Loucy (cell line): Measurements from ENCODE around the gene DDX17.

Experiments used
- H2AFZ ChIP-seq: fragments of 200-600 bp; sonication (generic); 2 replicates; pipeline ENCODE4 v1.6.0; 2016; ENCODE audit warnings: antibody characterized with exemption, mild to moderate bottlenecking, low read length, moderate library complexity
- H3F3A ChIP-seq: fragments of 200-600 bp; 2 replicates; pipeline ENCODE4 v1.6.0; 2016; ENCODE audit warnings: antibody characterized with exemption, low read depth, mild to moderate bottlenecking
- H3K27me3 ChIP-seq: fragments of 200-600 bp; sonication (generic); 2 replicates; pipeline ENCODE4 v1.6.1; 2014; ENCODE audit warnings: low read length, mild to moderate bottlenecking; ENCODE audit not compliant: insufficient read depth, poor library complexity, severe bottlenecking
- H3K36me3 ChIP-seq: fragments of 200-600 bp; sonication (generic); 2 replicates; pipeline ENCODE4 v1.6.1; 2016; ENCODE audit warnings: low read length; ENCODE audit not compliant: insufficient read depth
- H3K4me1 ChIP-seq: fragments of 200-600 bp; sonication (generic); 2 replicates; pipeline ENCODE4 v1.5.1; 2014; ENCODE audit warnings: low read length, mild to moderate bottlenecking; ENCODE audit not compliant: insufficient read depth, poor library complexity, severe bottlenecking
- H3K4me2 ChIP-seq: fragments of 200-600 bp; sonication (generic); 2 replicates; pipeline ENCODE4 v1.6.0; 2014; ENCODE audit warnings: antibody characterized with exemption, low read length, low read depth, mild to moderate bottlenecking; ENCODE audit not compliant: poor library complexity, severe bottlenecking
- H3K4me3 ChIP-seq: fragments of 200-600 bp; sonication (generic); 2 replicates; pipeline ENCODE4 v1.5.1; 2014; ENCODE audit warnings: low read length, mild to moderate bottlenecking, mixed read lengths; ENCODE audit not compliant: poor library complexity, severe bottlenecking
- H3K79me2 ChIP-seq: fragments of 200-600 bp; sonication (generic); 2 replicates; pipeline ENCODE4 v1.6.1; 2014; ENCODE audit warnings: low read length; ENCODE audit not compliant: insufficient read depth
- H3K9ac ChIP-seq: fragments of 200-600 bp; sonication (generic); 2 replicates; pipeline ENCODE4 v1.6.0; 2014; ENCODE audit warnings: mild to moderate bottlenecking, low read depth, low read length, moderate library complexity; ENCODE audit not compliant: poor library complexity, severe bottlenecking
- H3K9me2 ChIP-seq: fragments of 200-600 bp; sonication (generic); replicated peaks from 2 replicates; pipeline ENCODE4 v1.6.1; 2016; ENCODE audit warnings: low read depth, low read length, mixed read lengths
- H3K9me3 ChIP-seq: fragments of 200-600 bp; sonication (generic); 2 replicates; pipeline ENCODE4 v1.6.1; 2014; ENCODE audit warnings: mild to moderate bottlenecking, antibody characterized with exemption, low read length, low read depth; ENCODE audit not compliant: insufficient read depth
- H4K20me1 ChIP-seq: fragments of 200-600 bp; sonication (generic); 2 replicates; pipeline ENCODE4 v1.6.0; 2014; ENCODE audit warnings: antibody characterized with exemption, low read length, mild to moderate bottlenecking; ENCODE audit not compliant: insufficient read depth, poor library complexity, severe bottlenecking
- EZH2phosphoT487 ChIP-seq: fragments of 200-600 bp; IDR thresholded peaks from 2 replicates; pipeline ENCODE4 v1.6.1; 2018; ENCODE audit warnings: antibody characterized with exemption, mild to moderate bottlenecking, moderate library complexity, borderline replicate concordance
- TF ChIP-seq, protein P1 (sequence below): fragments of 200-600 bp; sonication (generic); conservative IDR thresholded peaks from 2 replicates; pipeline ENCODE4 v1.5.1; 2014; ENCODE audit warnings: mild to moderate bottlenecking, antibody characterized with exemption, low read length

Gene DDX17

DNA sequence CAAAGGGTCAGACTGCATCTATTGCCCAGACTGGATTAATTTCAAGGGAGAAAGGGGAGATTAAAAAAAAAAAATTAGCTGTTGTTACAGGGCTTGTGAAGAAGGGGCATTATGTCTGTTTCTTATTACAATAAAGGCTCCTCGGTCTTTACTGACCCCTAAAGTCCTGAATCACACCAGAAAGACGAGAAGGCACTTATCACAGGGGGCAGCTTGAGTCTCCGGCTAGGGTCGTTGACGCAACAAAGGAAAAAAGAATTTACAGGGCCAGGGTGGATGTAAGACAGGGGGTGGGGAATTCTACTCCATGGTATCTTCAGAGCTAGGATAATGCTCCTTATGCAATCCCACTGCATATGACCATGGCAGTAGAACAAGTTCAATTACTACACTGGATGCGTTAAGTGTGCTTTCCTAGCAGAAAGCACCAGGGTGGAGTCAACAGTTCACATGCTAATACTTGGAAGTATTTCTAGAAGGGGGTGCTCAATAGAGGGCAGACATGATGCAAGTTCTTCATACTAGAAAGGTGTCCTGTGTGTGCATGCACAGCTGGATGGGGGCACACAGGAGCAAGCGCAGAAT, 16.5 kb downstream of the DDX17 start:
- peaks cover 9% of the 10 kb centered on the region for H3F3A ChIP-seq
- H3K4me3 ChIP-seq: no peak overlapping the region
- H3K4me2 ChIP-seq: no peak overlapping the region
- peaks cover 16% of the 10 kb centered on the region for H3K4me1 ChIP-seq
- peaks cover 88% of the 10 kb centered on the region for H3K36me3 ChIP-seq
- H3K79me2 ChIP-seq: peaks cover 33% of the 10 kb centered on the region
- H3K27me3 ChIP-seq: no peaks in the 10 kb centered on the region
- no peak overlapping the region for H3K9ac ChIP-seq
- no peaks in the 10 kb centered on the region for H3K9me2 ChIP-seq
- no peak for TF ChIP-seq EZH2phosphoT487
- TF ChIP-seq, protein P1, sequence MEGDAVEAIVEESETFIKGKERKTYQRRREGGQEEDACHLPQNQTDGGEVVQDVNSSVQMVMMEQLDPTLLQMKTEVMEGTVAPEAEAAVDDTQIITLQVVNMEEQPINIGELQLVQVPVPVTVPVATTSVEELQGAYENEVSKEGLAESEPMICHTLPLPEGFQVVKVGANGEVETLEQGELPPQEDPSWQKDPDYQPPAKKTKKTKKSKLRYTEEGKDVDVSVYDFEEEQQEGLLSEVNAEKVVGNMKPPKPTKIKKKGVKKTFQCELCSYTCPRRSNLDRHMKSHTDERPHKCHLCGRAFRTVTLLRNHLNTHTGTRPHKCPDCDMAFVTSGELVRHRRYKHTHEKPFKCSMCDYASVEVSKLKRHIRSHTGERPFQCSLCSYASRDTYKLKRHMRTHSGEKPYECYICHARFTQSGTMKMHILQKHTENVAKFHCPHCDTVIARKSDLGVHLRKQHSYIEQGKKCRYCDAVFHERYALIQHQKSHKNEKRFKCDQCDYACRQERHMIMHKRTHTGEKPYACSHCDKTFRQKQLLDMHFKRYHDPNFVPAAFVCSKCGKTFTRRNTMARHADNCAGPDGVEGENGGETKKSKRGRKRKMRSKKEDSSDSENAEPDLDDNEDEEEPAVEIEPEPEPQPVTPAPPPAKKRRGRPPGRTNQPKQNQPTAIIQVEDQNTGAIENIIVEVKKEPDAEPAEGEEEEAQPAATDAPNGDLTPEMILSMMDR: no peak
- no peak overlapping the region for H2AFZ ChIP-seq
- H3K9me3 ChIP-seq: no peaks in the 10 kb centered on the region
- H4K20me1 ChIP-seq: peaks cover 67% of the 10 kb centered on the region

DNA sequence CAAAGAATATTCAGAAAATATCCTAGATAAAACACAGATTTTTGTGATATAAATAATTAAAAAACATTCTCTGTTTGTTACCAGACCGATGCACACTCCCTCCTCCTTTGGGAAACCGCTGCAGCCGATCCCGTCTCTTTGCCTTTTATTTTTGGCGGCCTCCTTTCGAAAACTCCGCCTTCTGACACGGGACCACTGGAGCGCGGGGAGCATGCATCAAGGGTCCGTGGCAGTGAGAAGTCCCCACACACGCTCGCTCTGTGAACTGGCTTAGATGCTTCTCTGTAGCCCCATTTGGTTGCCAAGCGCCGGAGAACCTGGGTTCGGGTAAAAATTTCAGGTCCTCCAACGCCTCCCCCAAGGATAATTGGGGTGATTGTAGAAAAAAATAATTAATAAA, 17.0 kb downstream of the DDX17 start:
- peaks cover 13% of the 10 kb centered on the region for H3K4me1 ChIP-seq
- no peak overlapping the region for H3K4me2 ChIP-seq
- no peaks in the 10 kb centered on the region for H3K9me3 ChIP-seq
- peaks cover 9% of the 10 kb centered on the region for H3F3A ChIP-seq
- H3K4me3 ChIP-seq: no peak overlapping the region
- peaks cover 88% of the 10 kb centered on the region for H3K36me3 ChIP-seq
- H4K20me1 ChIP-seq: peaks cover 62% of the 10 kb centered on the region
- no peak overlapping the region for H2AFZ ChIP-seq
- H3K9me2 ChIP-seq: no peaks in the 10 kb centered on the region
- H3K79me2 ChIP-seq: peaks cover 28% of the 10 kb centered on the region
- no peak overlapping the region for H3K9ac ChIP-seq
- no peak for TF ChIP-seq EZH2phosphoT487
- TF ChIP-seq, protein P1: no peak
- H3K27me3 ChIP-seq: no peaks in the 10 kb centered on the region

DNA sequence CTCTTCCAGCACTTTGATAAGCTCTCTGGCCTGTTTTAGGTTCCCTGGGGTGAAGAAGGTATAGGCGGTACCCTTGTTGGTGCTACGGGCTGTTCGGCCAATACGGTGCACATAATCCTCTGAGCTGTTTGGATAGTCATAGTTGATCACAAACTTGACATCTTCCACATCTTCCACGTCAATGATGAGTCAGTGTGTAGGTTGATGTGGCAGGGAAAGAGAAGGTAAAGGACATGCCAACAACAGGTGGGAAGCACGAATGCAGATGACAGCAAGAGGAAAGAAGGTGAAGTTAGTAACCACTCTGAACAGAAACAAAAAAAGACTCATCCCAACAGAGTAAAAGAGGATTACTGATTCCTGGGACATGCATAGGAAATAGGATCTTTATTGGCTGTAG, 18.2 kb downstream of the DDX17 start:
- Histone ChIP-seq H3K9me2 (no peaks in the 10 kb centered on the region), H3K27me3 (no peaks in the 10 kb centered on the region), H4K20me1 (peaks cover 50% of the 10 kb centered on the region), H3K9me3 (no peaks in the 10 kb centered on the region), H3K4me2 (no peak overlapping the region), H3K9ac (no peak overlapping the region), H3K4me3 (no peak overlapping the region), H2AFZ (no peak overlapping the region), H3F3A (peaks cover 9% of the 10 kb centered on the region), H3K79me2 (peaks cover 16% of the 10 kb centered on the region; the same call in 1 of the 2 replicates), H3K4me1 (peaks cover 13% of the 10 kb centered on the region), H3K36me3 (peaks cover 88% of the 10 kb centered on the region)
- TF ChIP-seq EZH2phosphoT487: no peak
- TF ChIP-seq, protein P1: no peak
